AG10803 (cell line): Measurements from ENCODE around the gene ALOXE3.

Source experiments
- DNase-seq: peaks from one replicate; pipeline ENCODE4 v3.0.0; 2010; ENCODE audit warnings: low read depth
- H3K4me3 ChIP-seq: 2 replicates; pipeline ENCODE4 v1.5.1; 2011; ENCODE audit warnings: mild to moderate bottlenecking, low read length, control low read depth
- TF ChIP-seq, protein P1 (sequence below): conservative IDR thresholded peaks from 2 replicates; pipeline ENCODE4 v1.5.1; 2011; ENCODE audit warnings: mild to moderate bottlenecking, low read length, control low read depth, inconsistent platforms

The ALOXE3 gene

DNA sequence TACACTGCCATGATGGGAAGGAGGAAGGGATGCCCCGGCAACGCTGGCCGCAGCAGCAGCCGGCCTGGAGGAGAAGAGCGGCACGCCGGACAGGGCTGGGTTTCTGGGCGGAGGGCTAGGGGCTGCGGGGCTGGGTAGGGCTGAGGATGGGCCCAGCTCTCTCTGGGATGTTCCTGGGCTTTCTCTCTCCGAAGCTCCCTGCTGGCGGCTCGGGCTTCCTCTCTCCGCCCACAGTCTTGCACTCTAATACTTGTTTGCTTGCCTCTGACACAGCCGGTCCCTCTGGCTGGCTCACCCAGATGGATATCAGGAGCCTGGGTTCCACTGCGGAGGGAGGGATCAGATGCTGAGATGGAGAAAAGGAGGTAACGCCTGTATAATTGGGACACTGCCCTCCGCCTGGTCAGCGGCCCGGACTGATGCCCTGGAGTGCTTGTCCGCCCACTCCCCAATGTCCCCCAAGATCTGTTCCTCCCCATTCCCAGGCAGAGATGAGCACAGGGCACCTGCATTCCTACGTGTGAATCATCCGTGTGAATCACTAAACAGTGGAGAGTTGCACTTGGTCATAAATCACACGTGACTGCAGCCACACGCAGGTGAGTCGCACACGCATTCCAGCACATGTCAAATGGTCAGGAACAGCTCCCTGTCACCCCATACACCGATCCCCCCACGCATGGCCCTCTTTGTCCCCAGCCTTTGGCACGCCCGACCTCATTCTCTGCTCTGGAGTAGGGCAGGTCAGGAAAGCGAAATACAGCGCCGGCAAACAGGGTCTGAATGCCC is at the start of gene ALOXE3:
ALOXE3 (minus strand) TSS at position 535 of the 789 bp plus-strand sequence; CDS start at position 11, 524 bp downstream.
- TF ChIP-seq, protein P1, sequence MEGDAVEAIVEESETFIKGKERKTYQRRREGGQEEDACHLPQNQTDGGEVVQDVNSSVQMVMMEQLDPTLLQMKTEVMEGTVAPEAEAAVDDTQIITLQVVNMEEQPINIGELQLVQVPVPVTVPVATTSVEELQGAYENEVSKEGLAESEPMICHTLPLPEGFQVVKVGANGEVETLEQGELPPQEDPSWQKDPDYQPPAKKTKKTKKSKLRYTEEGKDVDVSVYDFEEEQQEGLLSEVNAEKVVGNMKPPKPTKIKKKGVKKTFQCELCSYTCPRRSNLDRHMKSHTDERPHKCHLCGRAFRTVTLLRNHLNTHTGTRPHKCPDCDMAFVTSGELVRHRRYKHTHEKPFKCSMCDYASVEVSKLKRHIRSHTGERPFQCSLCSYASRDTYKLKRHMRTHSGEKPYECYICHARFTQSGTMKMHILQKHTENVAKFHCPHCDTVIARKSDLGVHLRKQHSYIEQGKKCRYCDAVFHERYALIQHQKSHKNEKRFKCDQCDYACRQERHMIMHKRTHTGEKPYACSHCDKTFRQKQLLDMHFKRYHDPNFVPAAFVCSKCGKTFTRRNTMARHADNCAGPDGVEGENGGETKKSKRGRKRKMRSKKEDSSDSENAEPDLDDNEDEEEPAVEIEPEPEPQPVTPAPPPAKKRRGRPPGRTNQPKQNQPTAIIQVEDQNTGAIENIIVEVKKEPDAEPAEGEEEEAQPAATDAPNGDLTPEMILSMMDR, result 0 out of 2 replicates have a peak, but pooled peaks have one; percentile 2
- peak within 1 kb of the TSS; percentile 68 for H3K4me3 ChIP-seq
- peak; percentile 52 for DNase-seq

DNA sequence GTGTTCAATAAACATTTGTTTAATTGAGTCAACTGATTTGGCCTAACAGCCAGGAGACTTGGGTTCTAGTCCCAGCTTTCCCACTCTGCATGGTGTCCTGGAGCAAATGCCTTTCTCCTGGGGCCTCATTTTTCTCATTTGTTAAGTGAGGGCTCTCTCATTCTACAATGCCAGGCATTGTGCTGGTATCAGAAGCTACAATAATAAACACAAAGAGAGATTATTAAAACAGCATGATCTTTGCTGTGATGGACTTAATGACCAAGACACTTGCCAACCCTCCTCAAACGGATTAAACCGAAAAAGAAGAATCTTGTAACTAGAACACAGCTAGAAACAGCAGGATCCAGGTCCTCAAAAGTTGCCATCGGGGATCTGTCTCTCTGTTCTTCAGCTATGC is 49.2 kb upstream of the ALOXE3 start:
- TF ChIP-seq, protein P1, result no peak
- DNase-seq, result no peak
- H3K4me3 ChIP-seq, result no peak overlapping the region

DNA sequence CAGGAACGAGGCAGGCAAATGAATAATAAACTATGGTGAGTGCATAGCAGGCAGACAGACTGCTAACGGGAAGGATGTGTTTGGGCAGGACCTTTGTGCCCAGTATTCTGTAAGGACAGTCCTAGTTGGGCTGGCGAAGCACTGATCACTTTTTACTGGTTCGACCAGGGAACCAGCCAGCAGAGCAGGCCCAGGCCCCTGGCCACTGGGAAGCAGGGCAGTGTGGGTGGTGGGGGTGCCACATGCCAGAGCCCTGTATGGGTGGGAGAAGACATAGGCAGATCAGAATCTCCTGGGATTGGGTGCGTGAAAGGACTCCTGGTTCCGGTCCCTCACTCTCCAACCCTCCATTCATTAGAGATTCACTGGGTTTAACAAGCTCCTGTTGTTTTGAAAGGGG is 48.4 kb upstream of the ALOXE3 start:
- no peak overlapping the region for H3K4me3 ChIP-seq
- TF ChIP-seq, protein P1, result no peak
- no peak for DNase-seq

DNA sequence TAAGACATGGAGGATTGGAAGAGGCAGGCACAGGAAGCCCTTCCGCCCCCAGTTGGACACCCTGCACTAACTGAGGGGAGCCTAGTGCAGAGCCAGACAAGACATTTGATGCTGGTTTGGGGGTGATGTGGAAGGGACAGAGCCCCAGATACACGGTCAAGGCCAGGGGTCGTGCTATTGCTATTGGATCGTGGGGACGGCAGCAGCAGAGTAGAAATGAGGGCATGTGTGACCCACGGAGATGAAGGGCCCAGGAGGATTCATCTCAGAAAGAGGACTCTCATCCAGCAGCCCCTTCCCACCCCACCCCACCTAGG is 46.5 kb upstream of the ALOXE3 start:
- no peak for DNase-seq
- H3K4me3 ChIP-seq, result no peak overlapping the region
- TF ChIP-seq, protein P1, result no peak

DNA sequence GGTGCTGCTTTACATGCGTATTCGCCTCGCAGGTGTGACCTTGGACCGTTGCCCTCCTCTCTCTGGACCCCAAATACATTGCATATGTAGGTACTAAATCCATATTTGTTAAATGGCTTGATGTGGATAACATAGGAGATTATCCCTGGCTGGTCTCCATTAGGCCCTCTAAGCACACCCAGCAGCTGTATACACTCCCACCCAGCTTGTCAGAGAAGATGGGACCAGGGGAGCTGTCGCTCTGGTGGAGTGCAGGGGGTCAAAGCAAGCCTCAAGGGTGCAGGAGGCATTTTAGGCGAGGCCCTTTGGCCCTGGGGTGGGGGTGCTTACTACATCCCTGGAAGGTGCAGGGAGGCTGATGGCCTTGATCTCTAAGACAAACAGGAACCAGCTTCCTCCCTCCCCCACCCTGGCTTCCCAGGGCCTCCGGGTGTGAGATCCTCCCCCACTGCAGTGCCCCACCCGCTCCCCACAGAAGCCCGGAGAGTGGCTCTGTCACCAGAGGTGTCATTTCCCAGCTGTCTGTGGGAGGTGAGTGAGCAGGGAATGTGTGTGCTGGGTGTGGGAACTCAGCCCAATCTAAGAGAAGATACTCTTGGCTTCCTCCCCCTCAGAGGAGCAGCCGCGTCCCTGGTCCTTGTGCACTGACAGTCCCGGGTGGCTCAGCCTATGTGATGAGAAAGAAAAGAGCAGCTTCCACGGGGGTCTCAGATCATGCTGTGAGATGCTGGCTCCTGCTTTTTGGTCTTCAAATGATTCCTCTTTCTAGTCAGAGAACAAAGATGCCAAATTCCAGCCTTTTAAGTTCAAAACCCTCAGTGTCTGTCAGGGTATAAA is 45.9 kb upstream of the ALOXE3 start:
- TF ChIP-seq, protein P1, result no peak
- peak; percentile 65 for DNase-seq
- H3K4me3 ChIP-seq, result peak overlapping the region; percentile 9; the same call in 1 of the 2 replicates

DNA sequence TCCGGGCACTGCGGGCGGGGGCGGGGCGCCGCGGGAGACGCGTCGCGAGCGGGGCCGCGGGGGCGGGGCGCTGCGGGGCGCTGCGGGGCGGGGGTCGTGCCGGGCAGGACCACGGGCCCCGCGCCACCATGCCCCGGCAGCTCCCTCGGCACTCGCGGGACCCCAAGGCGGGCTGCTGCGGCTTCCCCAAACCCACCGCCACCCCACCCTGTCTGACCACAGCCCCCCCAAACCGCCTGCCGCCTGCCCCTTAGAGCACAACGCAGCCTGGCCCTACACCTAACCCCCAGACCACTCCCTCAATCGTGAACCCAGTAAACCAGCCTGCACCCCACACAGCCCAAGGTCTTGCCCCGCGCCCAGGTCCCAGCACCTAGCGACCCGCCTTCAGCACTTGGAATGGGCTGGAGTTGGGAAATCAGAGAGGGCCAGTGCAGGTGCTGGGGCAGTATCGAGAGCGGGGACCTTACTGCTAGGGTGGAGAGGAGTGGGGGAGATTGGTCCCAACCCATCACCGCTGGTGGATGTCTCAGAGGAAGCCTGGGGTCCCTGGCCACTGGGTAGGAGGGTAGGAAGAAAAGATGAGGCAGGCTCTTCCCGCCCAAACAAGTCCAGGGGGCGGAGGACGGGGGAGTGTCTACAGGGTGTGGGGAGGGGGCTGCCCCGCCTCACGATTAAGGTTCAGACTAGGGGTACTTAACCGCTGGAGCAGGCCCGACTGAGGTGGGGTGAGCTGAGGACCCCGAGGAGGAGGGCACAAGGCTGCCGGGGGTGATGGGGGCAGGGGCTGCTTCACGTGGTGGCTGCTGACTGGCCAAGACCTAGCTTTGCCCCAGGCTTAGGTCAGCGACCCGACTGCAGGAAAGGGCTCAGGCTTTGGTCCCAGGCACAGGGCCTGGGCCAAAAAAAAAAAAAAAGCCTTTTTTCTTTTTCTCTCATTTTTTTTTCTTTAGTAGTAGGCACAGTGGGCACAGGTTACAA is 45.0 kb upstream of the ALOXE3 start:
- DNase-seq, result no peak
- peak overlapping the region; percentile 66 for H3K4me3 ChIP-seq
- TF ChIP-seq, protein P1, result no peak
